Raji (cell line): Measurements from ENCODE around the gene ATP5PD.

Source experiments
- POLR2A ChIP-seq: IDR thresholded peaks from 2 replicates; pipeline ENCODE4 v1.6.1; 2011; ENCODE audit warnings: low read depth, low read length, control low read depth; ENCODE audit not compliant: insufficient read depth

Gene ATP5PD

DNA sequence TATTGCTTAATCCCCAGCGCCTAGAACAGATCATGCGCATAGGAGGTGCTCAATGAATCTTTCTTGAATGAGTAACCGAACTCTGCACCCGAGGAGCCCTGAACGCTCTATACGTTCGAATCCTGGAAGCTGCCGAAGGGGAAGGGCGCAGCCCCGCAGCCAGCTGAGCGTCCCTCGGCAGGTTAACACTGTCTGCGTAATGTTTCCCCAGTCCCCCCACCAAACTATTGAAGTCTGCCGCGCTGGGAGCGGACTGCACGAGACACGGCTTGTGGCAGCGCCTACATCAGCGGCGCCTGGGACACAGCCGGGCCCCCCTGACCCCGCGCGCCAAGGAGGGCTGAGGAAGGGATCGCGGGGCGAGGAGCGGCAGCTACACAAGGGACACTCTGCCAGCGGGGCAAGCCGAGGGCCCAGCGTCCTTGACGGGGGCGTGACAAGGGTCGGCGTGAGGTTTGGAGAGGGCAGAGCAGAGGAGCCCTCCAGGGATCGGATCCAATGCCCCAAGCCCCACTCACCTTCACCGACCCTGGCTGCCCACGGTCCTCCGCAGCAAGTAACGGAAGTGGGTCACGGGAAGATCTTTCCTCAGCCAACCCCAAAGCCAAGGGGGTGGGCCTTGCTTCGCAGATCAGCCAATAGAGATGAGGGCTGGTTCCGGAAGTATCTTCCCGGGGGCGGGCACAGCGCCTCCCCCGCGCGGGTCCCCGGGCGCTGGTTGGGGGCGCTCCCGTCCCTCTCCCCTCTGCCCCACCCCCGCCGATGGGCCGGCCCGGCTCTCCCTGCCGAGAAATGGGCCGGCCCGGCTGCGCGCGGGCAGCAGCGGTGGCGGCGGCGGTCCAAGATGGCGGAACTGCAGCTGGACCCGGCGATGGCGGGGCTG, at the start of gene ATP5PD, which contains the start of gene KCTD2:
Gene ATP5PD, minus strand, starts transcription at position 563 of the 883 bp plus-strand sequence. CDS start 4,319 bp downstream, outside the sequence.
Gene KCTD2, plus strand, starts transcription at position 819 of the 883 bp plus-strand sequence. Its CDS starts 26 bp downstream, at position 845.
- TF ChIP-seq POLR2A = peak; percentile 99

GRCh38 chr17:75096082-75096625, 49.4 kb upstream of the ATP5PD start:
- no peak for TF ChIP-seq POLR2A

GRCh38 chr17:75094871-75095399, 48.2 kb upstream of the ATP5PD start:
- no peak for TF ChIP-seq POLR2A

DNA sequence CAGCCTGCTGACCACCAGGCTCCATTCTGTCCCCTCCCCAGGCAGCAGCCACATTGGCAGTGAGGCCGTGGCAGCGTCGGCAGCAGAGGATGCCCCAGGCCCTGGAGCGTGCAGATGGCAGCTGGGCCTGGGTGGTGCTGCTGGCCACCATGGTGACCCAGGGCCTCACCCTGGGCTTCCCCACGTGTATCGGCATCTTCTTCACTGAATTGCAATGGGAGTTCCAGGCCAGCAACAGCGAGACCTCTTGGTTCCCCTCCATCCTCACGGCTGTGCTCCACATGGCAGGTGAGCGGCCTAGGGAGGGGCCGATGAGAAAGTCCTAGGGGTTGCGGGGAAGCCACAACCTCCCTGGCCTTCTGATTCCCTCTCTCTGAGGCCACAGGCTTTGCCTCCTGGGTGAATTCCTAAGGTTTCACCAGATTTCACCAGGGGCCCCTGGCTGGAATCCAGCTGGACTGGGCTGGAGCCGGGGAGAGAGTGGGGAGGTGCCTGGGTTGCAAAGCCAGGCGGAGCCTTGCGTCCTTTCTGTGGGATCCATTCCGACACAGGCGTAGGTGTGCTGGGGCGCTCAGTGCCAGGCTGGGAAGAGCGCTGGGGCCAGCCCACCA, 46.9 kb upstream of the ATP5PD start:
- TF ChIP-seq POLR2A = no peak

- TF ChIP-seq POLR2A = no peak
These were observed 45.1 kb upstream of the ATP5PD start for GRCh38 chr17:75091855-75092327.

DNA sequence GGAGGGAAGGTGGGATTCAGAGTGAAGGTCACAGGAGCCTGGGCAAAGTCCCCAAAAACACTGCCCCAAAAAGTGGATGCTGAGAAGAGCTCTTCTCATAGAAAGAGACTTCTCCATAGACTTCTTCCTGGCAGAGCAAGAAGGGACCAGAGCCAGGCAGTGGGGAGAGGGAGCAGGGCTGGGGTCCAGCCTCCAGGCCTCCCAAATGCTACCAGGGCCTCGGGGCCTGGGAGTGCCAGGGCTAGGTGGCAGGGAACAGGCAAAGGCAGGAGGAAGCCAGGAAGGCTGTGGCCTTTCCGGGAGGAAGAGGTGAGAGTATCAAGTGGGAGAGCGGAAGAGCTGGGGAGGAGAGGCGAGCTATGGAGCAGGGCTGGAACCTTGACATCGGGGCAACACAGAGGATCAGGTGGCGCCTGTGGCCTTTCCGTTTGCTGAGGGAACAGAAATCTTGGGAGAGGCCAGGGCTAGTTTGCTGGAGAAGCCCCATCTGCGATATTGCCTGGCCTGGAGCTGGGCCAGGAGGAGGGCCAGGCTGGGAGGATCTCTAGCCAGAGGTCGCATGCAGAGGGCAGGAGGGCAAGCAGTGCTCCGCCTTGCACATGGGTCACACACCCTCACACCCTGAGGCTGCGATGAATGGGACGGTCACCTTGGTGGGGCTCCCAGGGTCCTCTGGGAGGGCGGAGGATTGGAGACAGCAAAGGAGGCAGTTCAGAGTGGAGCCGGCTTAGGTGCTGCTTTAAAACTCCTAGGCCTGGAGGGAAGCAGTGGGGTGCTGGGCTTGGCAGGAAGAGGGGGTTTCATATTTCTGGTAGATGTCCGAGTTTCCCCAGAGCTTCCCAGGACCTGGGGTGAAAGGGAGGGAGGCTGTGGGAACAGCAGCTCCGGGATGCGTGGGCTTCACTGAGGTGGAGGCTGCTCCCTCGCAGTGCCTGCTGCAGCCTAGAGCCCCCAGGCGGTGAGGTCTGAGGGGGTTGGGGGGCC, 44.4 kb upstream of the ATP5PD start:
- no peak for TF ChIP-seq POLR2A

DNA sequence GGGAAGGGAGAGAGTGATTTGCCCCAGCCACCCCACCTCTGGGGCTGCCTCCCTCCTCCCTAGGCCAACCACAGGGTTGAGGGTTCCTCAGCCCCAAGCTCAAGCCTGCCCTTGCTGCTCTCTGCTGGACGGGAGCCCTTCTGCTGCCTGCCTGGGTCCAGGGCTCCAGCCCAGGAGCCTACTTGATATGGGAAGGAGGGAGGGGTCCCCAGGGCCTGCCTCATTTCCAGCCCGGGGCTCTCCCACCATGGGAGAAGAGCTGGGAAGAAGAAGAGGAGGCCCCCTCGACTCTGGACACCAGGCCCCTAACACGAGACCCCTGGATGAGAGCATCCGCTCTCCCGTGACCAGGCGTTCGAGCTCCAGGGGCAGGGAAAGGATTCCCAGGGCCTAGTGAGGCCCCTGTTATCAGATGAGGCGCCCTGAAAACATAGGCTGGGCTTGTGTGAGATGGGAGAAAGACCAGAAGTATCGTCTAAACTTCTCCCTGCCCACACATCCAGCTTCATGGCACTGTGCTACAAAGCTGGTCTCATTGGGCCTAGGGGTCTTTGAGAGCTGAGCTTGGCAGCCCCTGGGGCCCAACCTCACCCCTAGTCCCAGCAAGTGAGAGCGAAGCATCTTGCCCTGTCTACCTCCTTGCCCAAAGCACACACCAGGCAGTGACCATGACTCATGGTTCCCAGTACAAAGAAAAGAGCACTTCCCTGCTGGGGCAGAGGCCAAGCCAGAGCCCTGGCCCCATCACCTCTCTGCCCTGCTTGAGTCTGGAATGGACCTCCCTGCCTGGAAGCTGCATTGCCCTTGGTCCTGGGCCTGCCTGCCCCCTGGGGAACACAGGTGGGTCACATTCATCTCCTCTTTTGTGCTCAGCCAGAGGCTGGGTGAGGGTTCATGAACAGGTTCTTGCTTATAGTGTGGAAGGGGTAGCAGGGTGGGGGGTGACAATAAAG, 42.0 kb upstream of the ATP5PD start:
- TF ChIP-seq POLR2A = no peak

DNA sequence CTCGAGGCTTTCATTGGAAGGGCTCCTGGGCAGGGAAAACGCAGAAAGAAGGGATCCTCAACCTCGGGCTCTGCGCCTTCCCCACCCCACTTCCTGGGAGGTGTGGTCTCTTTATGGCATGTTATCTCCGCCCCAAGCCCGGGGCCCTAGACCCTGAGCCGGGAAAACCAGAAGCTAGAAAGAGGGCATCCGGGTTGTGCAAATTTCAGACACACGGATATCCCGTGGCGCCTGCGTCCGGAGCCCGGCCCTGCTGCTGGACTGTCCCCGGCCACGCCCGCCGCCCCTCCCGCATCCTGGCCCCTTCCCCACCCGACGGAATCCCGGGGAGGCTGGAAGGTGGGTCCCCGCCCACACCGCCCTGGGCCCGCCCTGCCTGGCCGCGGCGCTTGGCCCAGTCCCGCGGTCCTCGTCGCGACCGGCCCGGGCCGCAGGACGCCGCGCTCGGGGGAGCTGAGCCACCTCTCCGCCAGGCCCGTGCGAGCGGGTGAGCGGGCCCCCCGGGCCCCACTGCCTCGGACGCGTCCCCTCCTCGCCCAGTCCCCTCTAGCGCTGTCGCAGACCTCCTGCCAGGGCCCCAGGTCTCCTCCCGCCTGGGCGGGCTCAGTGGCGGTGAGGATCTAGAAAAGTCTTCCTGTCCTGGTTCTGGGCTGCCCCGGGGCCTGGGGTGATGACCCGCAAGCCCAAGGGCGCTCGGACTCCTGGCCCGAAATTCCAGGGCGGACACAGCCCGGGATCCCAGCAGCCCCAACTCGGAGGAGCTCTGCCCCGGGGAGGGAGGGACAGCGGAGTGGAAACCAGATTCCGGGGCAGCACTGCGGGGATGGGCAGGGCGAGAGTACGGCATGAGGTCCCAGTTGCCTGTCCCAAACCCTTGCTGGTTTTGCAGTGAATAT, 41.0 kb upstream of the ATP5PD start, which contains the start of gene SLC16A5:
Gene SLC16A5, plus strand, starts transcription at position 397 of the 896 bp plus-strand sequence. CDS start 5,683 bp downstream, outside the sequence.
- TF ChIP-seq POLR2A = no peak

- TF ChIP-seq POLR2A = no peak
These were observed 40.4 kb upstream of the ATP5PD start for GRCh38 chr17:75087182-75087557.

- no peak for TF ChIP-seq POLR2A
These were observed 39.9 kb upstream of the ATP5PD start for GRCh38 chr17:75086496-75087181.

- no peak for TF ChIP-seq POLR2A
These were observed 37.4 kb upstream of the ATP5PD start for GRCh38 chr17:75084039-75084660.

DNA sequence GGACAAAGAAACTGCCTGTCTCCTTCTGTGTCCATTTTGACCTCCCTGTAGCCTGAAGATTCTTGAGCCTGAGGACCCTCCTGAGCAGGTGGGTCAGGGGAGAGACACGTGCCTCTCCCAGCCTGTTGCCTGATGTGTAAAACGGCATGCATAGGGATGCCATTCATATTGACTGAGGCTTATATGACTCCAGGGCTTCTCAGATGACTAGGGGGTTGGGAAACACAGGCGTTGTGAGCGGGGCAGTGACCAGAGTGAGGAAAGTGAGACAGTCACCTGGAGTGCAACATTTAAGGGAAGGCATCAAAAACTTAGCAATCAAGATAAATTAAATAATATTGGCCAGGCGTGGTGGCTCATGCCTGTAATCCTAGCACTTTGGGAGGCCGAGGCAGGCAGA, 35.9 kb upstream of the ATP5PD start:
- TF ChIP-seq POLR2A = no peak
